MM.1S (cell line): ENCODE results near the gene ANP32A.

Experiments
- DNase-seq: peaks from one replicate; pipeline ENCODE4 v3.0.0-alpha.2; 2015
- H2AFZ ChIP-seq: fragments of 300-600 bp; sonication (generic); 2 replicates; pipeline ENCODE4 v1.6.0; 2016; ENCODE audit warnings: antibody characterized with exemption, low read length
- H3F3A ChIP-seq: fragments of 300-600 bp; sonication (generic); 2 replicates; pipeline ENCODE4 v1.6.1; 2016; ENCODE audit warnings: mild to moderate bottlenecking, antibody characterized with exemption, low read length, moderate library complexity, mixed read lengths; ENCODE audit not compliant: insufficient read depth
- H3K27ac ChIP-seq: fragments of 300-600 bp; sonication (generic); 2 replicates; pipeline ENCODE4 v1.5.1; 2016; ENCODE audit warnings: mild to moderate bottlenecking, low read length
- H3K27me3 ChIP-seq: fragments of 300-600 bp; sonication (generic); replicated peaks from 2 replicates; pipeline ENCODE4 v1.6.0; 2016; ENCODE audit warnings: low read length; ENCODE audit not compliant: insufficient read depth
- H3K36me3 ChIP-seq: fragments of 300-600 bp; sonication (generic); replicated peaks from 2 replicates; pipeline ENCODE4 v1.6.1; 2016; ENCODE audit warnings: mild to moderate bottlenecking, low read length, mixed read lengths; ENCODE audit not compliant: insufficient read depth
- H3K4me1 ChIP-seq: fragments of 300-600 bp; sonication (generic); 2 replicates; pipeline ENCODE4 v1.6.1; 2016; ENCODE audit warnings: low read length, mixed read lengths
- H3K4me2 ChIP-seq: fragments of 300-600 bp; sonication (generic); 2 replicates; pipeline ENCODE4 v1.6.0; 2016; ENCODE audit warnings: low read depth, low read length
- H3K4me3 ChIP-seq: fragments of 300-600 bp; sonication (generic); 2 replicates; pipeline ENCODE4 v1.5.1; 2016; ENCODE audit warnings: low read length, mixed read lengths
- H3K79me2 ChIP-seq: fragments of 300-600 bp; sonication (generic); 2 replicates; pipeline ENCODE4 v1.6.1; 2016; ENCODE audit warnings: mixed run types, low read length, mixed read lengths
- H3K9ac ChIP-seq: fragments of 300-600 bp; sonication (generic); 2 replicates; pipeline ENCODE4 v1.6.1; 2016; ENCODE audit warnings: low read length, mixed read lengths
- H3K9me2 ChIP-seq: fragments of 300-600 bp; sonication (generic); replicated peaks from 2 replicates; pipeline ENCODE4 v1.6.1; 2016; ENCODE audit warnings: mild to moderate bottlenecking, low read length, mixed read lengths; ENCODE audit not compliant: insufficient read depth
- H3K9me3 ChIP-seq: fragments of 300-600 bp; sonication (generic); replicated peaks from 2 replicates; pipeline ENCODE4 v1.6.1; 2016; ENCODE audit warnings: mild to moderate bottlenecking, low read length, mixed read lengths; ENCODE audit not compliant: insufficient read depth
- H4K20me1 ChIP-seq: fragments of 300-600 bp; sonication (generic); 2 replicates; pipeline ENCODE4 v1.6.1; 2016; ENCODE audit warnings: mild to moderate bottlenecking, low read length, moderate library complexity, mixed read lengths; ENCODE audit not compliant: insufficient read depth
- EZH2 ChIP-seq: fragments of 300-600 bp; sonication (generic); optimal IDR thresholded peaks from 2 replicates; pipeline ENCODE3; 2017; ENCODE audit warnings: low read depth, mild to moderate bottlenecking, antibody characterized with exemption, low read length, mixed read lengths
- EZH2phosphoT487 ChIP-seq: fragments of 300-600 bp; sonication (generic); IDR thresholded peaks from 2 replicates; pipeline ENCODE4 v1.6.1; 2018; ENCODE audit warnings: antibody characterized with exemption, low read length
- TF ChIP-seq, protein P1 (sequence below): fragments of 300-600 bp; sonication (generic); IDR thresholded peaks from 2 replicates; pipeline ENCODE4 v1.5.1; 2016; ENCODE audit warnings: antibody characterized with exemption, low read length, mixed read lengths

Gene ANP32A

GRCh38 chr15:68816795-68817303 is 3.8 kb downstream of the ANP32A start:
- Histone ChIP-seq H3K4me2 (peak overlapping the region; percentile 87), H3K27me3 (no peaks in the 10 kb centered on the region), H3K9ac (peak overlapping the region; percentile 92), H3K9me2 (no peaks in the 10 kb centered on the region), H4K20me1 (peaks cover 35% of the 10 kb centered on the region), H3K36me3 (peaks cover 6% of the 10 kb centered on the region; the same call in 1 of the 2 replicates), H3F3A (peaks cover 9% of the 10 kb centered on the region; the same call in 1 of the 2 replicates), H2AFZ (peak overlapping the region; percentile 30; the same call in 1 of the 2 replicates), H3K27ac (peak overlapping the region; percentile 86), H3K79me2 (peaks cover 97% of the 10 kb centered on the region), H3K4me1 (peaks cover 15% of the 10 kb centered on the region), H3K9me3 (no peaks in the 10 kb centered on the region), H3K4me3 (peak overlapping the region; percentile 75)
- no peak for DNase-seq
- TF ChIP-seq EZH2phosphoT487 (no peak), EZH2 (no peak)
- TF ChIP-seq, protein P1, sequence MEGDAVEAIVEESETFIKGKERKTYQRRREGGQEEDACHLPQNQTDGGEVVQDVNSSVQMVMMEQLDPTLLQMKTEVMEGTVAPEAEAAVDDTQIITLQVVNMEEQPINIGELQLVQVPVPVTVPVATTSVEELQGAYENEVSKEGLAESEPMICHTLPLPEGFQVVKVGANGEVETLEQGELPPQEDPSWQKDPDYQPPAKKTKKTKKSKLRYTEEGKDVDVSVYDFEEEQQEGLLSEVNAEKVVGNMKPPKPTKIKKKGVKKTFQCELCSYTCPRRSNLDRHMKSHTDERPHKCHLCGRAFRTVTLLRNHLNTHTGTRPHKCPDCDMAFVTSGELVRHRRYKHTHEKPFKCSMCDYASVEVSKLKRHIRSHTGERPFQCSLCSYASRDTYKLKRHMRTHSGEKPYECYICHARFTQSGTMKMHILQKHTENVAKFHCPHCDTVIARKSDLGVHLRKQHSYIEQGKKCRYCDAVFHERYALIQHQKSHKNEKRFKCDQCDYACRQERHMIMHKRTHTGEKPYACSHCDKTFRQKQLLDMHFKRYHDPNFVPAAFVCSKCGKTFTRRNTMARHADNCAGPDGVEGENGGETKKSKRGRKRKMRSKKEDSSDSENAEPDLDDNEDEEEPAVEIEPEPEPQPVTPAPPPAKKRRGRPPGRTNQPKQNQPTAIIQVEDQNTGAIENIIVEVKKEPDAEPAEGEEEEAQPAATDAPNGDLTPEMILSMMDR = no peak

- Histone ChIP-seq H4K20me1 (peaks cover 39% of the 10 kb centered on the region), H3K27ac (no peak overlapping the region), H3K9me3 (no peaks in the 10 kb centered on the region), H2AFZ (no peak overlapping the region), H3K27me3 (no peaks in the 10 kb centered on the region), H3K9ac (no peak overlapping the region), H3K9me2 (no peaks in the 10 kb centered on the region), H3K4me1 (peaks cover 15% of the 10 kb centered on the region), H3K79me2 (peaks cover 97% of the 10 kb centered on the region), H3F3A (peaks cover 9% of the 10 kb centered on the region; the same call in 1 of the 2 replicates), H3K4me3 (0 out of 2 replicates have a peak overlapping the region, but pooled peaks have one; percentile 75), H3K4me2 (peak overlapping the region; percentile 87), H3K36me3 (peaks cover 6% of the 10 kb centered on the region; the same call in 1 of the 2 replicates)
- no peak for TF ChIP-seq EZH2phosphoT487
- TF ChIP-seq, protein P1 = no peak
- no peak for DNase-seq
These were observed 4.5 kb downstream of the ANP32A start for GRCh38 chr15:68816158-68816557.

- TF ChIP-seq, protein P1 = no peak
- no peak overlapping the region for H3K9ac ChIP-seq
- H3K9me2 ChIP-seq = no peaks in the 10 kb centered on the region
- no peak overlapping the region for H3K4me2 ChIP-seq
- peaks cover 42% of the 10 kb centered on the region for H4K20me1 ChIP-seq
- no peaks in the 10 kb centered on the region for H3K9me3 ChIP-seq
- H3K79me2 ChIP-seq = peaks cover 99% of the 10 kb centered on the region
- H3K4me3 ChIP-seq = no peak overlapping the region
- no peak overlapping the region for H3K27ac ChIP-seq
- DNase-seq = no peak
- H2AFZ ChIP-seq = no peak overlapping the region
- peaks cover 15% of the 10 kb centered on the region for H3K4me1 ChIP-seq
- no peaks in the 10 kb centered on the region for H3K27me3 ChIP-seq
- H3F3A ChIP-seq = peaks cover 9% of the 10 kb centered on the region; the same call in 1 of the 2 replicates
- peaks cover 6% of the 10 kb centered on the region; the same call in 1 of the 2 replicates for H3K36me3 ChIP-seq
These were observed 5.1 kb downstream of the ANP32A start for GRCh38 chr15:68815598-68815997.
